ENCODE data around the gene SFXN5.

SFXN5 gene

DNA sequence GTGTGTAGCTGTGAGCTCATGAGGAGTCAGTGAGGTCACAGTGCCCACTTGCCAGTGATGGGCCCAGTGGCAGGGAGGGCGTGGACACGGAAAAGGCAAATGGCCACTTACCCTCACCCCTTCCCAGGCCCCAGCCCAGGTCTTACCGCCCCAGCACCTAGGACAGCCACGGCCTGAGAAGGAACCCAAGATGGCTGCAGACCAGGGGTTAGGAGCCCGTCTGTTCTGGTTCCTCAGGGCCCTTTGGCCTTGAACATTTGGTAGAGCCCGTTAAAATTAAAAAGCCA, 80.1 kb downstream of the SFXN5 start:
- no peak overlapping the region for H3K4me3 ChIP-seq
- H3K27ac ChIP-seq: no peak overlapping the region
- TF ChIP-seq, protein P1, sequence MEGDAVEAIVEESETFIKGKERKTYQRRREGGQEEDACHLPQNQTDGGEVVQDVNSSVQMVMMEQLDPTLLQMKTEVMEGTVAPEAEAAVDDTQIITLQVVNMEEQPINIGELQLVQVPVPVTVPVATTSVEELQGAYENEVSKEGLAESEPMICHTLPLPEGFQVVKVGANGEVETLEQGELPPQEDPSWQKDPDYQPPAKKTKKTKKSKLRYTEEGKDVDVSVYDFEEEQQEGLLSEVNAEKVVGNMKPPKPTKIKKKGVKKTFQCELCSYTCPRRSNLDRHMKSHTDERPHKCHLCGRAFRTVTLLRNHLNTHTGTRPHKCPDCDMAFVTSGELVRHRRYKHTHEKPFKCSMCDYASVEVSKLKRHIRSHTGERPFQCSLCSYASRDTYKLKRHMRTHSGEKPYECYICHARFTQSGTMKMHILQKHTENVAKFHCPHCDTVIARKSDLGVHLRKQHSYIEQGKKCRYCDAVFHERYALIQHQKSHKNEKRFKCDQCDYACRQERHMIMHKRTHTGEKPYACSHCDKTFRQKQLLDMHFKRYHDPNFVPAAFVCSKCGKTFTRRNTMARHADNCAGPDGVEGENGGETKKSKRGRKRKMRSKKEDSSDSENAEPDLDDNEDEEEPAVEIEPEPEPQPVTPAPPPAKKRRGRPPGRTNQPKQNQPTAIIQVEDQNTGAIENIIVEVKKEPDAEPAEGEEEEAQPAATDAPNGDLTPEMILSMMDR (IDR thresholded peaks at IDR 0.05): no peak
- DNase-seq (ENCODE audit: low spot score): peak; percentile 67

DNA sequence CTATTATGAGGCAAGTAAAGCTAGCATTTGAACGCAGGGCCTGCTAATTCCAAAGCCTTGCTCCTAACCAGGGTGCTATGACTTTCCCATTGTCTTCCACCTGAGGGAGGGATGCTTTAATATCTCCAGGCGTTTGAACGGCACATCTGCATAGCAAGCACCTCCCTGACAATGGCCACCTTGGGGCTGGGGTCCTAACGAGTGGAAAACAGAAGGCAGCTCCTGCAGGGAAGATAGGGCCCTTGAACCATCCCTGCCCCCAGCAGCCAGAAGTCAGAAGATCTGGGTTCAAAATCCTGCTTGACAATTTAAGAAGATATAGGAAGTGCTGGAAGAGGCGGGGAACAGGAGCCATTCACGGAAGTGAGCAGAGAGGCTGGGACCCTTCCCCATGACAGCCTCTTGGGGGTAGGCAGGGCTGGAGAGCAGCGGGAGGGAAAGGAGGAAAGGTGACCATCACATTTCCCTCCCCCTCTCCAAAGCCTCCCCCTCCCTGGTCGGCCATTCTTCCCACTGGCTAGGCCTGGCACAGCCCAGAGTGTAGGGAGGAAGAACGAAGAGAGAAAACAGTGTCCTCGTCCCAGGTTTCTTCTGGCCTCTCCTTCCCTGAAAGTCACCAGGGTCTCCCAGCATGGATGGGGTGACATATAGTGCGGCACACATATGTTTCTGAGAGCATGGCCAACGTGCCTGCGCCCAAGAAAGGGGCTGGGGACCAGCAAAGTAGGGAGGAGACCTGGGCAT, 80.6 kb downstream of the SFXN5 start:
- DNase-seq (ENCODE audit: low spot score): no peak
- no peak overlapping the region for H3K4me3 ChIP-seq
- TF ChIP-seq, protein P1 (IDR thresholded peaks at IDR 0.05): no peak
- H3K27ac ChIP-seq: peak overlapping the region; percentile 82 to 92

DNA sequence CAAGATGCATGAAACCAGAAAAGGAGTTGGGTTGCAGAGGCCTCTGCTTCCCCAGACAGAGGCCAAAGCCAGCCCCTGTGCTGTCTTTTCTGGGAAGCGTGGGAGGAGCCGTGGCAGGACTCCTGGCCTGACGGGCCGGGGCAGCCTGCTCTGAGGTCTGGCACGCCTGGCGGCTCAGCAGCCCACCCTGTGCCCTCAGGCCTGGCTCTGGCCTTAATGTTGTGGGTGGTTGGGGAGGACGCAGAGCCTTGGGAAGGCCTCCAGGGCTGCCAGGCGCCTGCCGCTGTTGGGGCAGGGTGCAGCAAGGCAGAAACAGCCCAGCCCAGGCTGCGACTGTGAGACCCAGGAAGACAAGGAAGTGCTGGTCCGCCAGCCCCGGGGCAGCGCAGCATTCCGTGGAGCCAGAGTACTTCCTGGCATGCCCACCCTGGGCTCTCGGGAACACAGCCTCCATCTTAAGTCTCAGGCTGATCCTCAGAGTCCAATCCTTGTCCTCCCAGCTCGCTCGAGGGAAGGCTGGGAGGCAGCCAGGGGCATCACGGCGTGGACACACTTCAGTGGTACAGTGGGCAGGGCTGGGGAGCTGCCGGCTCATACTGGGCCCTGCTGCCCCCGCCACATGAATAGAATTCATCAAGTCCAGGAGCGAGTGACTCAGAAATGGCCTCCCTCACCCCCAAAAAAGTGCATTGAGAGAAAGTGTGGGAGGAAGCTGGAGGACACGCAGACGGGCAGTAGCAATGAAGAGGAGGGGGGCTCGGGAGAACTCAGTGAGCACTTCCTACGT, 81.5 kb downstream of the SFXN5 start:
- DNase-seq (ENCODE audit: low spot score): peak; percentile 78
- peak overlapping the region; percentile 82 to 92 for H3K27ac ChIP-seq
- TF ChIP-seq, protein P1 (IDR thresholded peaks at IDR 0.05): no peak
- H3K4me3 ChIP-seq: peak overlapping the region; percentile 53

DNA sequence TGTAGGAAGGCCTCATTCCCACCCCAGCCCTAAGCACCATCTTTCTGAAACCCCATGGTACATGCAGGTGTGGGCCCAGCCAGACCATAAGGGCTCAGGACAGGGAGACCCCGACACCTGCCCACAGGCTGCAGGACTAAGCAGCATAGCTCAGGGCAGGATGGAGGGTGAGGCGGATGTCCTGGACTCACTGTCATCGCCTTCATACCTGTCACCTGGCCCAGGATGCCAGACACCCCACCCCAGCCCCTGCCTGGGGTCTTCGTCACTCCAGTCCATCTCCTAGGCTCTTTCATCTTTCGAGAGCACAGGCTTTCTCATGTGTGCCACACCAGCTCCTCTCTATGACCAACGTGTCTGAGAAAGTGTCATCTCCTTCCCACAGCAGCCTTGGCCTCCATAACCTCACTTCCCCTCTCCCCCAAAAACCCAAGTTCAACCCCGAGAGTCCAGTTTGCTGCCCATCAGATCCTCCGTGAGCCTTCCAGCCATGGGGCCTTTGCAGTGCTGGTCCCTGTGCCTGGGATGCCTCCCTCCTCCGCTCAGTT, 82.7 kb downstream of the SFXN5 start:
- TF ChIP-seq, protein P1 (IDR thresholded peaks at IDR 0.05): no peak
- no peak overlapping the region for H3K4me3 ChIP-seq
- peak; percentile 65 for DNase-seq (ENCODE audit: low spot score)
- peak overlapping the region in 1 of 2 donors; percentile 92 for H3K27ac ChIP-seq

DNA sequence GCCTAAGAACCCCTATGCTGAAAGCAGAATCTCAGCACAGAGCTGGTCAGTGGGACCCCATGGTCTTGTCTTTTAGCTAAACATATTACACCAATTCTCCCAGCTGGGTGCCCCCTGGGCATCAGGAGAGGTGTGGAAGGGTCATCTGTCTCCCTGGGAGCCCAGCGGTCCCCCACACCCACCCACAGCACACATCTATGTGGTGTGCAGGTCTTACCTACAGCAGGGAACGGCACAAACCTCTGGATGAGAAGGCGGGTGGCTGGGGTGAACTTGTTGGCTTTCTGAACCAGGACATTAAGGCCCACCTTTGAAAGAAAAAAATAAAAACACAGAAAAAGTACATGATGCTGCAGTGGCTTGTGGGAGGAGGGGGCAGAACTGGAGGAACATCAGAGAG, 83.5 kb downstream of the SFXN5 start:
- Histone ChIP-seq H3K27ac (no peak overlapping the region), H3K4me3 (no peak overlapping the region)
- TF ChIP-seq, protein P1 (IDR thresholded peaks at IDR 0.05): no peak
- DNase-seq (ENCODE audit: low spot score): peak; percentile 49

DNA sequence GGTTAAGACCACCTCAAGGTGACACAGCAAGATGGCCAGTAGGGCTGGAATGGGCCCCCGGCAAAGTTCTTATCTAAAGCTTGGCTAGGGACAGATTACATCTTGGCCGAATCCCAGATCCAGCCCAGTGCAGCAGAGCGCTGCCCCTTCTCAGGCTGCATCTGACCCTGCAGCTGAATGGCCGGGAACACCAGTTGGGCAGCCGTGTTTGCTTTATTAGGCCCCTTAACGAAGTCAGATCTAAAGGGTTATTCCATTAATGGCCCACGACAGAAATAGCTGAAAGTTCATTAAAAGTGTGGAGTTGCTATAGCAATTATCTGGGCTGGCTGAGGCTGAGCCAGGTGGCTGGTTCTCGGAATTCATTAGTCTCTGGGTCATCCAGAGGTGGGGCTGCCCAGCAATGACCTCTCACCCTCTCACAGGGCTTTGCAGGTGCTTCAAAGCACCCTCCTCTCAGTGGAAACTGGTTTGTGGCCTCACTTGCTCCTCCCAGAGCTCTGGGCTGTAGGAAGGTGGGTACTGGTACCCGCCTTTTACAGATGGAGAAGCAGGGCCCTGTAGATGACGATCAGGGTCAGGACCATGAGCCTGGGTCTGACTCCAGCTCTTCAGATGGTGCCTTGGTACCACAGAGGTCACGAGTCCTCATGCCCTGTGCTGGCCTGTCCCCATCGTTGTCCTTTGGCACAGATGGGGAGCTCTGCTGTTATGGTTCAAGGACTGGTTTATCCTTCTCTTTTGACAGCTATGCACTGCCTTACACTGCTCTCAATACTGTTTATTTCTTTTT, 85.4 kb downstream of the SFXN5 start:
- Histone ChIP-seq H3K4me3 (no peak overlapping the region), H3K27ac (no peak overlapping the region)
- TF ChIP-seq, protein P1 (IDR thresholded peaks at IDR 0.05): no peak
- DNase-seq (ENCODE audit: low spot score): no peak
